NCI-H1092 (cell line): Measurements from ENCODE around the gene TAF5.
A peak's percentile ranks its signal among the peaks of the same experiment; 100 is the strongest.
"Not testable (repeated sequence)": the region's sequence is repeated elsewhere in the genome, so short reads cannot be mapped to it uniquely, and the experiment has no call there.

ENCODE experiments used
- DNase-seq: peaks from one replicate; lab custom pipeline; 2025; lab: John Stamatoyannopoulos, UW

Gene TAF5

GRCh38 chr10:103367782-103368518 is at the start of gene TAF5:
Gene TAF5 (plus strand): TSS chr10:103367976. CDS start chr10:103367990, 14 bp downstream.
- peak; percentile 86 for DNase-seq

- no peak for DNase-seq
Measured at GRCh38 chr10:103327906-103328305, 39.9 kb upstream of the TAF5 start.

GRCh38 chr10:103333934-103334520 is 33.7 kb upstream of the TAF5 start:
- no peak for DNase-seq

- no peak for DNase-seq
Measured at GRCh38 chr10:103334567-103334966, 33.2 kb upstream of the TAF5 start.

- DNase-seq: no peak
Measured at GRCh38 chr10:103336370-103336769, 31.4 kb upstream of the TAF5 start.

- DNase-seq: no peak
Measured at GRCh38 chr10:103350175-103350516, 17.6 kb upstream of the TAF5 start.

- peak; percentile 75 for DNase-seq
Measured at GRCh38 chr10:103350517-103351260, 17.1 kb upstream of the TAF5 start, which contains the start of gene PCGF6. Gene PCGF6 (minus strand): TSS chr10:103351140. CDS start chr10:103351066, 74 bp downstream.

- no peak for DNase-seq
Measured at GRCh38 chr10:103353281-103353680, 14.5 kb upstream of the TAF5 start.

- DNase-seq: not testable (repeated sequence)
Measured at GRCh38 chr10:103354567-103354966, 13.2 kb upstream of the TAF5 start.

GRCh38 chr10:103355906-103356599 is 11.7 kb upstream of the TAF5 start:
- no peak for DNase-seq

- not testable (repeated sequence) for DNase-seq
Measured at GRCh38 chr10:103359493-103359892, 8.3 kb upstream of the TAF5 start.

GRCh38 chr10:103360791-103361190 is 7.0 kb upstream of the TAF5 start:
- not testable (repeated sequence) for DNase-seq

GRCh38 chr10:103367379-103367781 is 396 bp upstream of the TAF5 start:
- DNase-seq: no peak

- DNase-seq: no peak
Measured at GRCh38 chr10:103373544-103373943, 5.8 kb downstream of the TAF5 start.

- DNase-seq: no peak
Measured at GRCh38 chr10:103374263-103374662, 6.5 kb downstream of the TAF5 start.

GRCh38 chr10:103382769-103383168 is 15.0 kb downstream of the TAF5 start:
- no peak for DNase-seq

- no peak for DNase-seq
Measured at GRCh38 chr10:103394180-103394579, 26.4 kb downstream of the TAF5 start.

- no peak for DNase-seq
Measured at GRCh38 chr10:103395754-103396066, 27.9 kb downstream of the TAF5 start.

GRCh38 chr10:103396067-103396788 is 28.5 kb downstream of the TAF5 start, which contains the start of the genes ATP5MK and PDCD11:
Gene ATP5MK (minus strand): TSS chr10:103396475. CDS start chr10:103392457, 4,018 bp downstream.
Gene PDCD11 (plus strand): TSS chr10:103396626. CDS start chr10:103398427, 1,801 bp downstream.
- peak; percentile 91 for DNase-seq

- no peak for DNase-seq
Measured at GRCh38 chr10:103396789-103397087, 29.0 kb downstream of the TAF5 start.

- no peak for DNase-seq
Measured at GRCh38 chr10:103397191-103397825, 29.5 kb downstream of the TAF5 start.
